GM12801 (cell line): ENCODE measurements around the gene UPF1.

ENCODE experiments used
- TF ChIP-seq, protein P1 (sequence below): IDR thresholded peaks from one replicate; pipeline ENCODE4 v1.5.1; 2011; ENCODE audit warnings: control low read depth; ENCODE audit not compliant: insufficient read length; ENCODE audit errors: extremely low read depth

Gene UPF1

DNA sequence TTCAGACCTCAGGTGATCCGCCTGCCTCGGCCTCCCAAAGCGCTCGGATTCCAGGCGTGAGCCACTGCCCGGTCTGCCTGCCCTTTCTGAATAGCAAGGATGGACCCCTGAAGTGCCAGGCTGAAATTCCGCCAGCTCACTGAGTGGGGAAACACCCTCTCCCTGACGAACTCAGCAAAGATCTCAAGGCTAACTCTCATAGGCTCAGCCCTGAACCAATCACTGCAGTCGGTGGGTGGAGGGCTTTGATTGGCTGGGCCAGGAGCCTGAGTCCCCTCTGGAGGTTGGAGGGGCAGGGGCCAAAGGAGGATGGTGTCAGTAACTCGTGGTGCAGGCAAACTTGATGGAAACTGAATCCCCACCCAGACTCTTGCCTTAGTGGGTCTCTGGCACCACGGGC lies 29.4 kb upstream of the UPF1 start:
- TF ChIP-seq, protein P1, sequence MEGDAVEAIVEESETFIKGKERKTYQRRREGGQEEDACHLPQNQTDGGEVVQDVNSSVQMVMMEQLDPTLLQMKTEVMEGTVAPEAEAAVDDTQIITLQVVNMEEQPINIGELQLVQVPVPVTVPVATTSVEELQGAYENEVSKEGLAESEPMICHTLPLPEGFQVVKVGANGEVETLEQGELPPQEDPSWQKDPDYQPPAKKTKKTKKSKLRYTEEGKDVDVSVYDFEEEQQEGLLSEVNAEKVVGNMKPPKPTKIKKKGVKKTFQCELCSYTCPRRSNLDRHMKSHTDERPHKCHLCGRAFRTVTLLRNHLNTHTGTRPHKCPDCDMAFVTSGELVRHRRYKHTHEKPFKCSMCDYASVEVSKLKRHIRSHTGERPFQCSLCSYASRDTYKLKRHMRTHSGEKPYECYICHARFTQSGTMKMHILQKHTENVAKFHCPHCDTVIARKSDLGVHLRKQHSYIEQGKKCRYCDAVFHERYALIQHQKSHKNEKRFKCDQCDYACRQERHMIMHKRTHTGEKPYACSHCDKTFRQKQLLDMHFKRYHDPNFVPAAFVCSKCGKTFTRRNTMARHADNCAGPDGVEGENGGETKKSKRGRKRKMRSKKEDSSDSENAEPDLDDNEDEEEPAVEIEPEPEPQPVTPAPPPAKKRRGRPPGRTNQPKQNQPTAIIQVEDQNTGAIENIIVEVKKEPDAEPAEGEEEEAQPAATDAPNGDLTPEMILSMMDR = no peak

DNA sequence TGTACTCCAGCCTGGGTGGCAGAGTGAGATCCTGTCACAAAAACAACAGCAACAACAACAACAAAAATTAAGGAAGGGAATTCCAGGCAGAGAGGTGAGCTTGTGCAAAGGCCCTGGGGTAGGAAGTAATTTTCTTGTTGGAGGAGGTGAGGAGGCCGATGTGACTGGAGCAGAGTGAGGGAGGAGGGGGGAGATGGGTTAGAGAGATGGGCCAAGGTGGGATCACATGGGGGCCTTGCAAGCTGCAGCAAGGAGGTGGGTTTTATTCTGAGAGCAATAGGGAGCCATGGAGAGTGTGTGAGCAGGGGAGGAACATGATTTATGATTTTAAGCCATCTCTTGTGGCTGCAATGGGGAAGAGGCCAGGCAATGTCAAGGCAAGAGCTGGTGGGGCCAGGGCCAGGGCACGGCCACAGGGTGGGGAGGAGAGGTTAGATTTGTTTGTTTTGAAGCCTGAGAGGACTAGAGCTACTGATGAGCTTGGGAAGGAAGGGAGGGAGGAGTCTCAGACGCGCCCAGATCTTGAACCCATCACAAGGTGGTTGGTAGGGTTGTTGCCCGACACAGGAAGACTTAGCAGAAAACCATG lies 28.1 kb upstream of the UPF1 start:
- TF ChIP-seq, protein P1 = no peak

DNA sequence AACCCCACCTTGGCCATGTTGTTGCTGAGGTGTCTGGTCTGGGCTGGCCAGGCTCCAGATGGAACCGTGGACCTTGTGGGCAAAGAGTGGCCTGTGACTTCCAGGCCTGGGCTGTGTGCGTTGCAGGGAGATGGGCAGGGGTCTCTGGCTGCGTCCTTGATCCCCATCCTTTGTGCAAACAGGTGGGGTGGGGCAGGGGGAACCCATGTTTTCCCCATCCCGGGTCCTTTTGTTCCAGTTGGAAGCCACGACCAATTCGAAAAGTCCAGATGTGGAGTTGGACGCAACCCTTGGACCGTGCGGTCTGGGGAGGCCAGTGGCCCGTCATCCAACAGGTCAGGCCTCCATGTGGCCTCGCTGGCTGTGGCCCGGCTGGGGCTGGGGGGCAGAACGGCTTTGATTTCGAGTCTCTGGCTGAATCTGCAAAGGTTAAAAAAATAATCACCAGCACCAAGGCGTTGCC lies 27.6 kb upstream of the UPF1 start:
- TF ChIP-seq, protein P1 = no peak

DNA sequence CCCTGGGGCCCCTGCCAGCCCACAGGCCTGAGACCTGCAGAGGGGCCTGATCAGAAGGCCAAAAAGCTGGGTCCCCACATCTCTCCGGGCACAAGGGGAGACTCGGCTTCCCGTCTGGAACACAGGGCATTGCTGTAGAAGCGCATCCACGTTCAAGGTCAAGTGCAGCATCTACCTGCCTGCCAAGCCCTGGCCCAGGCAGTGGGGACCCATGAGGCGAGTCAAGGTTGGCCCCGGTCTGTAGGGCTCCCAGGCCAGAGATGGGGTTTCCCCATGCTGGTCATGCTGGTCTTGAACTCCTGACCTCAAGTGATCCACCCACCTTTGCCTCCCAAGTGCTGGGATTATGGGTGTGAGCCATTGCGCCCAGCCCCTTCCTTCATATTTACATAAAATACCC lies 27.1 kb upstream of the UPF1 start:
- TF ChIP-seq, protein P1 = no peak

DNA sequence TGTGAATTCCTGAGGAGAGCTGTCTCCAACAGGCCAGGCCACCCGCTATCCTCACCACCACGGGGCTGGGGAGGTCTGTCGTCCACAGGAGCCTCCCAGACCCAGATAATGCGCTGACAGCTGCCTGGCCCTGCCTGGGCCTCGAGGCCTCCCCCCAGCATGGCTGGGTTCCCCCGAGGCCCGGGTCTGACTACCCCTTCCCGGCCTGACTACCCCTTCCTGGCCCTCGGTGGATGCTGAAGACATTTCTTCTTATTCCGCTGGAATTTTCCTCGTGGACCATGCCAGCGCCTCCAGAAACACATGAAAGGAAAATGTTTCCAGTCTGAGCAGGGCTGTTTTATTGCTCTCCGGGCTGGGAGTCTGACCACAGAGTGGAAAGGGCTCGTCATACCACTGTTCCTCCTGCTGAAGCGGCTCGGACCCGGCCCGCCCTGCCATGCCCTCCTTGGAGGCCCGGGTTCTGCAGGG lies 23.9 kb upstream of the UPF1 start:
- TF ChIP-seq, protein P1 = no peak

DNA sequence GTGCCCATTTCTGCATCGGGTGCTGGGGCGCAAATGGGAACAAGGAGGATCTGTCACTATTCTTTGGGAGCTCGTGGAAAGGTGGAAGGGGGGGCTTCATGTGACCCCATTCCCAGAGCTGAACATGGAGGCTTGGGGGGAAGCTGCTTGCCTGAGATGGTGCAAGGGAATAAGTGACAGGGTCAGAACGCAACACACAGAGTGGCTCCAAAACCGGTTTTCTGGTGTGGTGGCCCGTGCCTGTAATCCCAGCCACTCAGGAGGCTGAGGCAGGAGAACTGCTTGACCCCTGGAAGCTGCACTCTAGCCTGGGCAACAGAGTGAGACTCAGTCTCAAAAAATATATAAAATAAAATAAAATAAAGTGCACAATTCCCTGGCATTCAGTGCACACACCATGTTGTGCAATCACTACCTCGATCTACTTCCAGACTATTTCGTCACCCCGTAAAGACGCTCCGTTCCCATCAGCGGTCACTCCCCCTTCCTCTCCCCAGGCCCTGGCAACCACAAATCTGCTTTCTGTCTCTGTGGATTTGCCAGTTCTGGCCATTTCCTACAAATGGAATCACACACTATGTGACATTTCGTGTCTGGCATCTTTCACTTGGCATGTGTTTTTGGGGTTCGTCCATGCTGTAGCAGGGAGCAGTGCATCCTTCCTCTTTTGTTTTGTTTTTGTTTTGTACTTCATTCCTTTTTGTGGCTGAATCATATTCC lies 22.4 kb upstream of the UPF1 start:
- TF ChIP-seq, protein P1 = no peak

DNA sequence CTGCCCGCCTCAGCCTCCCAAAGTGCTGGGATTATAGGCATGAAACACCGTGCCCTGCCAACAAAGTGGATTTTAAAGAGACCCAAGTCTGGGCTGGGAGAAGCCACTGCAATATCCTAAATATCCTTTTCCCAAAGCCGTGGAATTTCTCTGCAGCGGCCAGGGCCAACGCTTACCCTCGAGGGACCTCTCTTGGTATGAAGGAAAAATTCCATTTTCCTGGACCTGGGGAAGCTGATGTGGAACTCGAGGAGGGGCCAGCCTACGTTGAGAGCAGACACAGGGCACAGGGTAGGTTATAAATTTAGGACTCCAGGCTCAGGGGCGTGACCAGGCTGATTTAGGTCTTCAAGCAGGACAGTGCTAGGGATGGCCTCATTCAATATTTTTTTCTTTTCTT lies 17.7 kb upstream of the UPF1 start:
- TF ChIP-seq, protein P1 = no peak
